ENCODE measurements around the gene SLC35B2.

Gene SLC35B2

GRCh38 chr6:44221291-44221960 lies 35.9 kb downstream of the SLC35B2 start:
- DNase-seq (ENCODE audit: low read depth), result peak; percentile 51

GRCh38 chr6:44220913-44221290 lies 36.4 kb downstream of the SLC35B2 start:
- DNase-seq (ENCODE audit: low read depth), result no peak

- DNase-seq (ENCODE audit: low read depth), result no peak
Observed at GRCh38 chr6:44219815-44220784, 37.2 kb downstream of the SLC35B2 start.

DNA sequence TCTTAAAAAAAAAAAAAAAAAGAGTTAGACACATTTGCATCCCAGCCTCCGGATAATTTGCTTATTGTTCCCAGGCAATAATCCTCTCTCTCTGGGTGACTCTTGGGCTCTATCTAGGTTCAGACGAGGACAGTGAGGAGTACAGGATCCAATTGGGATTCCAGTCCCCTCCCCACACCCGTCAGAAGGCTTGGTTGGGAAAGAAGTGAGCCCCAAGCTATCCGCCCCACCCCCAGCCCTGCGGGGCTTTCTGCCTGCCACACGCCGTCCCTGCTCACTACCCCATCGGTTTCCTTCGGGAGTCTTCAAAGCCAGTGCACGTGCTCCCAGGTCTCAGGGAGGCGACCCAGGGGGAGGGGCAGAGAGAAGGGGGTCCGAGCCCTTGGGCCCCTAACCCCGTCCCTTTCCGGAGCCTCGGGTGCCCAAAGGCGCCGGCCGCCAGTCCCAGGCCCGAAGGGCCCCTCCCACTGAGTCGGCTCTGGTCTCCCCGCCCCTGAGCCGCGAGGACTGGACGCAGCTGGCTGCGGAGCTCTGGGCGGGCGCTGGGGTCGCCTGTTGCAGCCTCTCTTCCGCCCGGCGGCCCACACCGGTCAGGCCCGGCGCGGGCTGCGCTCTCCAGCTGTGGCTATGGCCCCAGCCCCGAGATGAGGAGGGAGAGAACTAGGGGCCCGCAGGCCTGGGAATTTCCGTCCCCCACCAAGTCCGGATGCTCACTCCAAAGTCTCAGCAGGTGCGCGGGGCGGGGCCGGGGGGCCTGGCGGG lies 38.1 kb downstream of the SLC35B2 start:
- no peak for DNase-seq (ENCODE audit: low read depth)

- DNase-seq (ENCODE audit: low read depth), result no peak
Observed at GRCh38 chr6:44217332-44218143, 39.8 kb downstream of the SLC35B2 start.

DNA sequence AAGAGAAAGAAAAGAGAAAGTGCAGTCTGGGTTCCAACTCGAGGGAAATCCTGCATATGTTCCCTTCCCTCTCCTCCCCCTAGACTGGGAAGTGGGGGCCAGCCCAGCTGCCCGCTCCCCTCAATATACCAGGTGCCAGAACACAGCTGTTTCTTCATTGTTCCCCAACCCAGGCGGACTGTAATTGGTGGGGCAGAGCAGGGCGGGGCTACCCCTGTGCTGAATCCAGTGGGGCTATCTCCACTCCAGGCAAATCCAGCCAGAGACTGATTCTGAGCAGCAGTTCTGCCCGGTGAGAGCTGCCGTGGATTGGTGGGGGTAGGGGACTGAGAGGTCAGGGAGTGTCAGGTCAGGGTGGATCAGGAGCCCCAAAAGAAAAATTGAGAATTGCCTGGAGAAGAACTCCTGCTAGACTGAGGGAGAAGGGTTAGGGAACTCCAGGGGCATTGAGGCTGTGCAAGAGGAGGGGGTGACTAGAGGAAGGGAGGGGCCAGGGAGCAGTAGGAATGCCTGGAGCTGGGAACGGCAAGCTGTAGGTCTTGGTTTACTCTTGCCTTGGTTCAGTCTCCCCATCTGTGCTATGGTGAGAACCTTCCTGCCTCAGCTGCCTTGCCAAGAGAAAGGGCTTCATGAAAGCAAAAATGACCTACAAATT lies 40.5 kb downstream of the SLC35B2 start, which contains the start of gene MYMX:
TSS of gene MYMX (plus strand) at position 250 of the 655 bp plus-strand sequence. CDS start 546 bp downstream, outside the sequence.
- DNase-seq (ENCODE audit: low read depth), result no peak

GRCh38 chr6:44214307-44214706 lies 43.0 kb downstream of the SLC35B2 start:
- DNase-seq (ENCODE audit: low read depth), result no peak

DNA sequence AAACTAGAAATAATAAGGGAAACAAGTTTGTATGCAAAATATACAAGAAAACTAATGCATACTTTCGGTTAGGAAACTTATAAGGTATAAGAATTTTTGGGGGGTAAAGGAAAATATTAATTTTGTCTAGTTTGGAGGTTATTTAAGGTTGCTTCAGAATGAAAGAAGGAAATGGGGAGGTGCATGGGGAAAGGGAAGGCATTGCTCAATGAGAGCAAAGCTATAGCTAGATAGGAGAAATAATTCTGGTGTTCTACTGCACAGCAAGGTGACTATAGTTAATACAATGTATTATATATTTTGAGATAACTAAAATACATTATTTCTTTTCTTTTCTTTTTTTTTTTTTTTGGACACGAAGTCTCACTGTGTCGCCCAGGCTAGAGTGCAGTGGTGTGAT lies 46.0 kb downstream of the SLC35B2 start:
- no peak for DNase-seq (ENCODE audit: low read depth)

GRCh38 chr6:44207966-44208365 lies 49.4 kb downstream of the SLC35B2 start:
- DNase-seq (ENCODE audit: low read depth), result no peak

All from activated T-helper 9 cell treated with anti-CD3 and anti-CD28 coated beads, Interleukin-2, amount 50 U/mL, for 16 hours (primary cell).